NCI-H1694 (cell line): ENCODE data around the gene MRPL43.
A peak's percentile ranks its signal among the peaks of the same experiment; 100 is the strongest.
"Not testable (repeated sequence)": the region's sequence is repeated elsewhere in the genome, so short reads cannot be mapped to it uniquely, and the experiment has no call there.

Experiments used
- DNase-seq: peaks from one replicate; lab custom pipeline; 2025; lab: John Stamatoyannopoulos, UW

MRPL43 gene

GRCh38 chr10:100986952-100987684 lies at the start of gene MRPL43, which contains the start of gene TWNK:
TSS of gene MRPL43 (minus strand) at chr10:100987497. CDS start at chr10:100987443, 54 bp downstream.
TSS of gene TWNK (plus strand) at chr10:100987543. CDS start at chr10:100988211, 668 bp downstream.
- peak; percentile 39 for DNase-seq

- DNase-seq = no peak
These were observed 49.4 kb upstream of the MRPL43 start for GRCh38 chr10:101036726-101037125.

DNA sequence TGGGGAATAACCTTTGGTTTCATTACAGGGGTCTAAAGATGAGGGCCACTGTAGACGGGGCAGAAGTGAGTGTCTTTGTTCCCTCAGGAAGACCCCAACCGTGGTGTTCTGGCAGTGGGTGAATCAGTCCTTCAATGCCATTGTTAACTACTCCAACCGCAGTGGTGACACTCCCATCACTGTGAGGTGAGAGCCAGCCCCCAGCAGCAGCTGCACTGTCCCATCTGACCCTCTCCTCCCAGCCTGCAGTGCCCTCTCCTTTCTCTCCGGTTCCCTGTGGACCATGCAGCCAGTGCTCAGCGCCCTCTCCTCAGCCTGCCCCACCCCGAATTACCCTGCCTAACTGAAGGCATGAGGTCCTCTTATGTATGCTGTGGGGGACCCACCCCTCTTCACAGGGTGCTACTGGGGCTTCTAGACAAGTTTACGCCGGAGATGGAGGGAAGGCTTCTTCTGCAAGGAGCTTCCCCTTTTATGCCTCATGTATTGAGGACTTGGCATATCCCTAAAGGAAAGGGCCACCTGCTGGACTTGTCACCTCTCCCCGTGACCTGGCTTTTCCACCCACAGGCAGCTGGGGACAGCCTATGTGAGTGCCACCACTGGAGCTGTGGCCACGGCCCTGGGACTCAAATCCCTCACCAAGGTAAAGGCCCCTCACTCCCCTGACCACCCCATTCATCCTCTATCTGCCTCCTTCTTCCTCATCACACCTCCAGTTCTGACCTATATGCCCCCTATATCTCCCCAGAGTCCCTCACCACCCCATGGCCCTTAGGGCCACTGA lies 48.8 kb upstream of the MRPL43 start:
- DNase-seq = no peak

- no peak for DNase-seq
These were observed 48.0 kb upstream of the MRPL43 start for GRCh38 chr10:101035314-101035713.

DNA sequence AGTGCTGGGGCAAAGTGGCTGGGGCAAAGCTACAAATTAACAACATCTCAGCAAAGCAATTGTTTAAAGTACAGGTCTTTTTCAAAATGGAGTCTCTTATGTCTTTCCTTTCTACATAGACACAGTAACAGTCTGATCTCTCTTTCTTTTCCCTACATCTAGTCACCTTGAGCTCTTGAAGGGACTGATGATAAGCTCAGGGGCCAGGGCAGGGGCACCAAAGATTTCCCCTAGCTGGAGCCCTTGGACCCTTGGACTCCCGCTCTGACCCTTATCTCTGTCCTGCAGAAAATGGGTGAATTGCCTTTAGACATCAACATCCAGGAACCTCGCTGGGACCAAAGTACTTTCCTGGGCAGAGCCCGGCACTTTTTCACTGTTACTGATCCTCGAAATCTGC lies 47.1 kb upstream of the MRPL43 start:
- not testable (repeated sequence) for DNase-seq

- DNase-seq = no peak
These were observed 46.0 kb upstream of the MRPL43 start for GRCh38 chr10:101033276-101033675.

- DNase-seq = peak; percentile 65
These were observed 45.4 kb upstream of the MRPL43 start for GRCh38 chr10:101032637-101033224.

DNA sequence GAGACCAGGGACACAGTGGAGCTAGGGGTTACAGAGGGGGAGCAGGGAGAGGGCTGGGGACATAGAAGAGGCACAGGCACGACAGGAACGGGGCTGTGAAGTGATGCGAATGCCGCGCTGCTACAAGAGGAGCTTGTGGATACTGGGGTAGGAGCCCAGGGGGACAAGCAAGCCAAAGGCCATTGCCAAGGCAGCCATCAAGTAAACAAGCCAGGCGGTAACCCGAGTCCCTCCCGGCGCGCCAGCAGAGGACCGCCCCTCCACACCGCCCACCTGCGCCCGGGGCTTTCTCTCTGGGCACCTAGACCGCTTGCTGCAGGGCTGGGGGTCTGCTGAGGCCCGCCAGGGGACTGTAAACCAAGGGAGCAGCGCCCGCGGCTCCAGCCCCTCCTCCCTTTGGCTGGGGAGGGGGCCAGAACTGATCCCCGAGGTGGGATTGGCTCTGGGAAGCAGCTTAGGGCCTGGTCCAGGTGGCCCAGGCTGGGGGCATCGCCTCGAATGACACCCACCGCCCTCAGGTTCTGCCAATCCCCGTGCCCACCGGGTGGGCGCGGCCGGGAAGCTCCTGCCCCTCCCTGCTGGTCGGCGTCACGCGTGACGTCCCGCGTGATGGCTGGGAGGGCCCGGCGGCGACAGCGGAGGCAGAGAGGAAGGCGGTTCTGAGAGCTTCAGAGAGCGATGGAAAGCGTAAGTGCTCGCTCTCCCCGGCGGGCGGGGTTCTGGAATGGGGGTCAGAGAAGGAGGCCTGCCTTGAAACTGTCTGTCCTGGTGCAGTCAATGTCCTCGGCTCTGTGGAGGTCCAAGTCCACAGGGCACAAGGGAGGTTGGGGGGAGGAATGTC lies 44.7 kb upstream of the MRPL43 start:
- peak; percentile 18 for DNase-seq

DNA sequence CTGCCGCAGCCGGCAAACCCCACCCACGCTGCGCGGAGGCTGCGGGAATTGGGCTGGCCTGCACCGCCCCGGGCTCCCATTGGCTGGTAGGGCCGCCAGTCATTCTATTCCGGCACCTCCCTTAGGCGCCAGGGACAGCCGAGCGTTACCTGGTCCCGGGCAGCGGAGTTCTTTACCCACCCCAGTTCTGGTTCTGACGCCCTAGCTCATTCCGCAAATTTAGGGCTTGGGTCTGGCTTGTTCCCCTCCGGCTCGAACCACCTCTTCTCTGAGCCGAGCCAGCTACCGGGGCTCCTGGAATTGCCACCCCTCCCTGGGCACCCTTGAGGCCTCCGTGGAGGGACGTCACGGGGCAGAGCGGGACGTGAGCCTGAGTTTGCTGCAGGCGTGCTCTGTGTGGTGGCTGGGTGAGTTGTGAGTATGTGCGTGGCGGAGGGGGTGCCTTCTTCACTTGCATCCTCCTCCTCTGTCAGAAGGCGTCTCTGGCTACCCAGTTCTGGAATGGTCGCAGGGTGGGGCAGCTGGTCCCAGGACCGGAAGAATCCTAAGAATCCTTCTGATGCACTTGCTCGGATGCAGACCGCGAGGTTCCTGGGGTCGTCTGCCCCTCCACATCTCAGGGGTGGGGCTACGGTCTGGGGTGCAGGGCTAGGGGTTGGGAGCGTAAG lies 44.0 kb upstream of the MRPL43 start, which contains the start of the genes PDZD7 and SFXN3:
Gene PDZD7, minus strand, starts transcription at position 2 of the 668 bp plus-strand sequence. CDS start 910 bp downstream, outside the sequence.
Gene SFXN3, plus strand, starts transcription at position 107 of the 668 bp plus-strand sequence. CDS start 3,461 bp downstream, outside the sequence.
- peak; percentile 77 for DNase-seq

GRCh38 chr10:101030496-101031127 lies 43.3 kb upstream of the MRPL43 start:
- no peak for DNase-seq

GRCh38 chr10:101029520-101030295 lies 42.4 kb upstream of the MRPL43 start:
- no peak for DNase-seq

DNA sequence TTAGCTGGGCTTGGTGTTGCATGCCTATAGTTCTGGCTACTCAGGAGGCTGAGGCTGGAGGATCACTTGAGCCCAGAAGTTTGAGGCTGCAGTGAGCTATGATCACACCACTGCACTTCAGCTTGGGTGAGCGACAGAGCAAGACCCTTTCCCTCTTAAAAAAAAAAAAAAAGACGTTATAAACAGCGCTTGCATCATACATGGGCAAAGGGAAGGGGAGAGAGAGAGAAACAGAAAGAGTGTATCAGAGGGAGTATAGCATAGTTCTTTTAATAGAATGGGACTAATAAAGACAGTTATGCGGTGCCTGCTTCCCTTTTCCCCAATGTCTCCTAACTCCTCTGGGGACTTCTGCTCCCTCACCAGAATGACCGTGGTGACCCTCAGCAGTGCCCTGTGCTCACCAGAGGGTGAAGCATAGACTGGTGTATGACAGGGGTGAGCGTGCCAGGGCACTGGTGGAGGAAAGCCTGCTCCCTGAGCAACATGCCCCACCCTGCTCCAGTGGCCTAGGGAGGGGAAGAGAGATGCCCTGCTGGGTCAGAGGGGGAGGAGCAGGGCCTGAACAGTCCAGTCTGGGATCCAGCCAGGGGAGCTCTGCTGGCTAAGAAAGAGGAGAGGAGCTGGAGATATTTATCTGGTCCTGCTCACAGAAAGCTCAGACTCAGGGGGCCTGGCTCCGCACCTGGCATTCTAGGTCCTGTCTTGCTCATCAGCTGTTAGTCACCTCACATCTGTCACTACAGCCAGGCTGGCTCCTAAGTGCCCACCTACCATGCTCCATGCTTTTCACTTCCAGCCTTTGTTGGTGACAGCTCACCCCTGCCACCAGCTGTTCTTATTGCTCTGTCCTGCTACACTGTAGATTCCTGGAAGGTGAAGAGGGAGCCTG lies 41.4 kb upstream of the MRPL43 start:
- DNase-seq = no peak

DNA sequence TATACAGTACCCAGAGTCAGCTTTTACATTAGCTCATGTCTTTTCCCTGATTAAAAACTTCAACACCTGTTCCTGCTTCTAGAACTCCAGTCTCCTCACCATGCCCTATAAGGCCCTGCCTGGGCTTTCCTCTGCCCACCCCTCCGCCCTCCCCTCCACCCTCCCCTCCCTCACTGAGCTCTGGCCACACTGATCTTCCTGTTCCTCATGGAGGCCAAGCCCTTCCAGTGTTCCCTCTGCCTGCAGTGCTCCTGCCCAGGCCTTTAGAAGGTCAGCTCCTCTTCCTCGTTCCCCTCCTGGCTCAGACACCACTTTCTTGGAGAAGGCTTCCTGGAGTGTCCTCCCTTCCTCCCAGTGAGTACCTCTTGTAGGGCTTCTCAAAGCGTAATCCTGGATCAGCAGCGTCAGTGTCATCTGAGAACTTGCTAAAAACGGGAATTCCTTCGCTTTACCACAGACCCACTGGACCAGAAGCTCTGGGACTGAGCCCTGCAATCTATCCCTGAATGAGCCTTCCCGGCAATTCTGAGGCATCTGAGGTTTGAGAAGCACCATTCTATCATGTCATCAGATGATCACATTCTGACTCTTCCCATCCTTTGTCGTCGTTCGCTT lies 39.9 kb upstream of the MRPL43 start:
- no peak for DNase-seq

DNA sequence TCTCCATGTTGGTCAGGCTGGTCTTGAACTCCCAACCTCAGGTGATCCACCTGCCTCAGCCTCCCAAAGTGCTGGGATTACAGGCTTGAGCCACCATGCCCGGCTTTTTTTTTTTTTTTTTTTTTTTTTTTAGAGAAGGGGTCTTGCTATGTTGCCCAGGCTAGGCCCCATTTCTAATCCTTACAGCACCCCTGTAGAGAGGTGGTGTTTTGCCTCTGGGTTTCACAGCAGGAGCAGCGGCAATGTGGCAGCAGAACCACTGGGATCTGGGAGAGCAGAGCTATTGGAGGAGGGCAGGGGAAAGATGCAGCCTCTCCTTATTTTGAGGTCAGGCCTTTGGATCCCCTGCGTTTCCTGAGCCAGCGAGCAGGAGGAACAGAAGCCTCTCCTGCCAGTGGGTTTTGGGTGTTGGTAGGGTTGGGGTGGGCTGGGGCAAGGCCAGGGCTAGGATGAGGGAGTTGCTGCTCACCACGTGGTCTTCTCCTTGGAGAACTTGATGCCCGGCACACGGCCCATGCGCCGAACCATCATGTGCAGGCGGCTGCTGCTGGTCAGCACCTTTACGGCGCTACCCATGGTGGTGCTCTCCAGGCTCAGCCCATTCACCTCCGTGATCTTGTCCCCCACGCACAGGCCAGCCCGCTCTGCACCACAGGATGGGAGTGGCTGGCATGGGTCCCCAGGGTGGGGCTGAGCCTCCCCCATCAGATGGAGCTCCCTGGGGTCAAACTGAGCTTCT lies 35.8 kb upstream of the MRPL43 start:
- DNase-seq = no peak

GRCh38 chr10:101021692-101022251 lies 34.5 kb upstream of the MRPL43 start:
- no peak for DNase-seq

DNA sequence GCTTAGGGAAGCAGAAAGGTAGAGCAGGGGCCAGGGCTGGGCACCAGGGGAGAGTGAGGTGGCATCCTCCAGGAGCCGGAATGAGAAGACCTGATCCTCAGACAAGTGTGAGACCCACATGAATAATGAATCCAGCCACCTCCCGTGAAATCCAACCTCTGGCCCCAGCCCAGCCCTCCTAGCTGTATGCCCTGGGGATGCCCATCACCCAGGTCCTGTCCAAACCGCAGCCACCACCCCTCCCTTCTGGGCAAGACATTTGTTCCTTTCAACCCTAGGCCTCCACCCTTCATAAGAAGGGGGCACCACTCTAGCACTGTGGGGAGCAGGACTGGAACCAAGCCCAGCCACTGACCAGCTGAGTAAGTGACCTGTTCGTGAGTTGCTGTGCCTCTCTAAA lies 33.9 kb upstream of the MRPL43 start:
- no peak for DNase-seq

GRCh38 chr10:101020427-101021075 lies 33.3 kb upstream of the MRPL43 start:
- no peak for DNase-seq
